Neural cell (in vitro differentiated cells): Measurements from ENCODE around the gene LYPD1. TPM values are rescaled to one million over a fixed set of nuclear protein-coding genes. Genes with fewer than 3 reads are reported as not detected.

Experiments used
- H2AFZ ChIP-seq: fragments of 200-600, 300-800 bp; sonication (generic), shearing (Covaris generic); 2 replicates; pipeline ENCODE4 v1.6.0; 2014; ENCODE audit warnings: low read depth, mild to moderate bottlenecking, antibody characterized with exemption, low read length, moderate library complexity
- H3F3A ChIP-seq: fragments of 200-600 bp; shearing (Covaris generic); 2 replicates; pipeline ENCODE4 v1.6.1; 2016; ENCODE audit warnings: mild to moderate bottlenecking, moderate library complexity, mixed read lengths, antibody characterized with exemption, low read length; ENCODE audit not compliant: insufficient read depth, poor library complexity, severe bottlenecking
- H3K27ac ChIP-seq: fragments of 200-600, 300-800 bp; sonication (generic), shearing (Covaris generic); 2 replicates; pipeline ENCODE4 v1.5.1; 2014; ENCODE audit warnings: mild to moderate bottlenecking, low read length, moderate library complexity
- H3K27me3 ChIP-seq: fragments of 300-800, 200-600 bp; sonication (generic), shearing (Covaris generic); 2 replicates; pipeline ENCODE4 v1.6.0; 2014; ENCODE audit warnings: mild to moderate bottlenecking, low read depth, low read length, moderate library complexity; ENCODE audit not compliant: insufficient read depth
- H3K36me3 ChIP-seq: fragments of 300-800, 200-600 bp; sonication (generic), shearing (Covaris generic); 2 replicates; pipeline ENCODE4 v1.5.1; 2014; ENCODE audit warnings: mild to moderate bottlenecking, antibody characterized with exemption, low read length, moderate library complexity; ENCODE audit not compliant: insufficient read depth
- H3K4me2 ChIP-seq: fragments of 300-800, 200-600 bp; sonication (generic), shearing (Covaris generic); 2 replicates; pipeline ENCODE4 v1.6.0; 2014; ENCODE audit warnings: mild to moderate bottlenecking, low read length
- H3K4me3 ChIP-seq: fragments of 300-800, 200-600 bp; sonication (generic), shearing (Covaris generic); 2 replicates; pipeline ENCODE4 v1.5.1; 2014; ENCODE audit warnings: mild to moderate bottlenecking, low read length, moderate library complexity
- H3K79me2 ChIP-seq: fragments of 200-600 bp; shearing (Covaris generic); replicated peaks from 2 replicates; pipeline ENCODE4 v1.6.0; 2014; ENCODE audit warnings: mild to moderate bottlenecking, low read length, moderate library complexity; ENCODE audit not compliant: insufficient read depth
- H3K9ac ChIP-seq: fragments of 300-800, 200-600 bp; sonication (generic), shearing (Covaris generic); 2 replicates; pipeline ENCODE4 v1.6.1; 2016; ENCODE audit warnings: mild to moderate bottlenecking, low read length, mixed read lengths
- H3K9me2 ChIP-seq: fragments of 200-600 bp; shearing (Covaris generic); 2 replicates; pipeline ENCODE4 v1.6.1; 2016; ENCODE audit warnings: mild to moderate bottlenecking, low read length, mixed read lengths; ENCODE audit not compliant: insufficient read depth
- H3K9me3 ChIP-seq: fragments of 200-600, 300-800 bp; sonication (generic), shearing (Covaris generic); 2 replicates; pipeline ENCODE4 v1.6.1; 2016; ENCODE audit warnings: mild to moderate bottlenecking, mixed run types, low read length, moderate library complexity, mixed read lengths
- H4K20me1 ChIP-seq: fragments of 200-600 bp; shearing (Covaris generic); 2 replicates; pipeline ENCODE4 v1.6.1; 2016; ENCODE audit warnings: mild to moderate bottlenecking, mixed run types; ENCODE audit not compliant: insufficient read depth
- EP300 ChIP-seq: fragments of 450-650 bp; conservative IDR thresholded peaks from 2 replicates; pipeline ENCODE4 v1.6.1; 2014; ENCODE audit warnings: antibody characterized with exemption, mild to moderate bottlenecking, moderate library complexity; ENCODE audit not compliant: poor library complexity, severe bottlenecking
- EZH2 ChIP-seq: fragments of 200-600, 300-800 bp; shearing (Covaris generic), sonication (generic); IDR thresholded peaks from 2 replicates; pipeline ENCODE4 v1.6.1; 2014; ENCODE audit warnings: antibody characterized with exemption, low read length, borderline replicate concordance, mild to moderate bottlenecking; ENCODE audit not compliant: insufficient read depth, poor library complexity, severe bottlenecking
- MXI1 ChIP-seq: fragments of 450-650 bp; conservative IDR thresholded peaks from 2 replicates; pipeline ENCODE4 v1.6.1; 2014; ENCODE audit warnings: antibody characterized with exemption, mild to moderate bottlenecking; ENCODE audit not compliant: poor library complexity, severe bottlenecking
- POLR2AphosphoS5 ChIP-seq: IDR thresholded peaks from 2 replicates; pipeline ENCODE4 v1.6.1; 2012
- RAD21 ChIP-seq: fragments of 450-650 bp; conservative IDR thresholded peaks from 2 replicates; pipeline ENCODE4 v1.6.1; 2014; ENCODE audit warnings: antibody characterized with exemption, mild to moderate bottlenecking, moderate library complexity
- SMC3 ChIP-seq: fragments of 450-650 bp; conservative IDR thresholded peaks from 2 replicates; pipeline ENCODE4 v1.6.1; 2014; ENCODE audit warnings: antibody characterized with exemption, mild to moderate bottlenecking, moderate library complexity; ENCODE audit not compliant: poor library complexity
- TAF1 ChIP-seq: IDR thresholded peaks from 2 replicates; pipeline ENCODE4 v1.6.1; 2012; ENCODE audit warnings: low read depth
- polyA plus RNA-seq: library from polyadenylated mRNA; depleted of rRNA; stranded (reverse); fragments of >200 nt; gene quantifications from 2 replicates; pipeline ENCODE4 v1.2.3, GENCODE V29; 2014
- TF ChIP-seq, protein P1 (sequence below): IDR thresholded peaks from 2 replicates; pipeline ENCODE4 v1.6.1; 2012; ENCODE audit warnings: borderline replicate concordance

Gene LYPD1
- polyA plus RNA-seq, 1 donor from 2014 or later: 78.2 TPM

DNA sequence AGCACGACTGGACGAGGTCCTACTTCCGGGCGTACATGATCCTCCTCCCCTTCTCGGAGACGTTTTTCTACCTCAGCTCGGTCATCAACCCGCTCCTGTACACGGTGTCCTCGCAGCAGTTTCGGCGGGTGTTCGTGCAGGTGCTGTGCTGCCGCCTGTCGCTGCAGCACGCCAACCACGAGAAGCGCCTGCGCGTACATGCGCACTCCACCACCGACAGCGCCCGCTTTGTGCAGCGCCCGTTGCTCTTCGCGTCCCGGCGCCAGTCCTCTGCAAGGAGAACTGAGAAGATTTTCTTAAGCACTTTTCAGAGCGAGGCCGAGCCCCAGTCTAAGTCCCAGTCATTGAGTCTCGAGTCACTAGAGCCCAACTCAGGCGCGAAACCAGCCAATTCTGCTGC lies 24.8 kb downstream of the LYPD1 start:
- Histone ChIP-seq H3K4me2 (no peak overlapping the region), H3K9ac (no peak overlapping the region), H3K36me3 (peaks cover 11% of the 10 kb centered on the region), H3K9me2 (no peaks in the 10 kb centered on the region), H3K4me3 (no peak overlapping the region), H3K79me2 (no peaks in the 10 kb centered on the region), H3K27ac (no peak overlapping the region), H2AFZ (no peak overlapping the region), H3K27me3 (no peaks in the 10 kb centered on the region), H4K20me1 (no peaks in the 10 kb centered on the region), H3F3A (no peaks in the 10 kb centered on the region), H3K9me3 (no peaks in the 10 kb centered on the region)
- TF ChIP-seq TAF1 (no peak), RAD21 (no peak), EZH2 (no peak)
- TF ChIP-seq, protein P1, sequence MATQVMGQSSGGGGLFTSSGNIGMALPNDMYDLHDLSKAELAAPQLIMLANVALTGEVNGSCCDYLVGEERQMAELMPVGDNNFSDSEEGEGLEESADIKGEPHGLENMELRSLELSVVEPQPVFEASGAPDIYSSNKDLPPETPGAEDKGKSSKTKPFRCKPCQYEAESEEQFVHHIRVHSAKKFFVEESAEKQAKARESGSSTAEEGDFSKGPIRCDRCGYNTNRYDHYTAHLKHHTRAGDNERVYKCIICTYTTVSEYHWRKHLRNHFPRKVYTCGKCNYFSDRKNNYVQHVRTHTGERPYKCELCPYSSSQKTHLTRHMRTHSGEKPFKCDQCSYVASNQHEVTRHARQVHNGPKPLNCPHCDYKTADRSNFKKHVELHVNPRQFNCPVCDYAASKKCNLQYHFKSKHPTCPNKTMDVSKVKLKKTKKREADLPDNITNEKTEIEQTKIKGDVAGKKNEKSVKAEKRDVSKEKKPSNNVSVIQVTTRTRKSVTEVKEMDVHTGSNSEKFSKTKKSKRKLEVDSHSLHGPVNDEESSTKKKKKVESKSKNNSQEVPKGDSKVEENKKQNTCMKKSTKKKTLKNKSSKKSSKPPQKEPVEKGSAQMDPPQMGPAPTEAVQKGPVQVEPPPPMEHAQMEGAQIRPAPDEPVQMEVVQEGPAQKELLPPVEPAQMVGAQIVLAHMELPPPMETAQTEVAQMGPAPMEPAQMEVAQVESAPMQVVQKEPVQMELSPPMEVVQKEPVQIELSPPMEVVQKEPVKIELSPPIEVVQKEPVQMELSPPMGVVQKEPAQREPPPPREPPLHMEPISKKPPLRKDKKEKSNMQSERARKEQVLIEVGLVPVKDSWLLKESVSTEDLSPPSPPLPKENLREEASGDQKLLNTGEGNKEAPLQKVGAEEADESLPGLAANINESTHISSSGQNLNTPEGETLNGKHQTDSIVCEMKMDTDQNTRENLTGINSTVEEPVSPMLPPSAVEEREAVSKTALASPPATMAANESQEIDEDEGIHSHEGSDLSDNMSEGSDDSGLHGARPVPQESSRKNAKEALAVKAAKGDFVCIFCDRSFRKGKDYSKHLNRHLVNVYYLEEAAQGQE: no peak

DNA sequence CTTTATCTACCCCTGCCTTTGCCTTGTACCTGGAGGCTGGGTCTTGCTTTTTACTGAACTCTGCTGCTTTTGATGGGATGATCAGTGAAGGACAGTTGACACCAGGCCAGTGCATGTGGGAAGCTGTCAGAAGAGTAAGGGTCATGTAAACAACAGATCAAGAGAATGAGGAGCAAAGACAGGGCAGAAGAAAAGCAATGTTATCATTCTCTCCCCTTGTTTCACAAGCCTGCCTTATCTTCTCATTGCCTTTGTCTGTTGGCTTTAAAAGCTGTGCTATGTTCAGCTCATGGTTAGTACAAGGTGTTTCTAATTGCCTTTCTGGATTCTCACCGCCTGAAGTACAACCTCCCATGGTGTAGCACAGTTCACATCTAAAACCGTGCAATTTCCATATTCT lies 27.6 kb downstream of the LYPD1 start:
- no peaks in the 10 kb centered on the region for H3K79me2 ChIP-seq
- H3K4me2 ChIP-seq: no peak overlapping the region
- no peaks in the 10 kb centered on the region for H3K9me3 ChIP-seq
- no peak overlapping the region for H3K4me3 ChIP-seq
- no peaks in the 10 kb centered on the region for H3F3A ChIP-seq
- no peak overlapping the region for H3K27ac ChIP-seq
- no peaks in the 10 kb centered on the region for H3K9me2 ChIP-seq
- H3K9ac ChIP-seq: no peak overlapping the region
- H3K36me3 ChIP-seq: peaks cover 11% of the 10 kb centered on the region
- no peaks in the 10 kb centered on the region for H4K20me1 ChIP-seq
- TF ChIP-seq RAD21 (no peak), POLR2AphosphoS5 (no peak), TAF1 (no peak), MXI1 (no peak), EZH2 (no peak), SMC3 (no peak), EP300 (no peak)
- TF ChIP-seq, protein P1: no peak
- H3K27me3 ChIP-seq: no peaks in the 10 kb centered on the region
- H2AFZ ChIP-seq: no peak overlapping the region
